ENCODE measurements around the gene TFCP2L1.

- no peak for TF ChIP-seq CTCF (IDR thresholded peaks at IDR 0.05)
- TF ChIP-seq POLR2A (IDR thresholded peaks at IDR 0.05) = no peak
Observed at GRCh38 chr2:121282800-121283385, 2.1 kb downstream of the TFCP2L1 start.
